Astrocyte of the cerebellum (primary cell): ENCODE results near the gene TBX4.
"Not testable (repeated sequence)": the region's sequence is repeated elsewhere in the genome, so short reads cannot be mapped to it uniquely, and the experiment has no call there.

Experiments used
- DNase-seq: peaks from one replicate; pipeline ENCODE4 v3.0.0-alpha.2; 2011; ENCODE audit warnings: low read depth
- H3K4me3 ChIP-seq: 2 replicates; pipeline ENCODE4 v1.5.1; 2011; ENCODE audit warnings: mild to moderate bottlenecking, low read depth, low read length, moderate library complexity
- in situ Hi-C: cut with HindIII; loops from 2 replicates; pipeline ENCODE4 v1.10.0; 2017; ENCODE audit warnings: low sequenced_read_pairs
- TF ChIP-seq, protein P1 (sequence below): IDR thresholded peaks from 2 replicates; pipeline ENCODE4 v1.5.1; 2012; ENCODE audit warnings: low read length, low read depth, moderate library complexity, mild to moderate bottlenecking; ENCODE audit errors: missing control alignments

The TBX4 gene

DNA sequence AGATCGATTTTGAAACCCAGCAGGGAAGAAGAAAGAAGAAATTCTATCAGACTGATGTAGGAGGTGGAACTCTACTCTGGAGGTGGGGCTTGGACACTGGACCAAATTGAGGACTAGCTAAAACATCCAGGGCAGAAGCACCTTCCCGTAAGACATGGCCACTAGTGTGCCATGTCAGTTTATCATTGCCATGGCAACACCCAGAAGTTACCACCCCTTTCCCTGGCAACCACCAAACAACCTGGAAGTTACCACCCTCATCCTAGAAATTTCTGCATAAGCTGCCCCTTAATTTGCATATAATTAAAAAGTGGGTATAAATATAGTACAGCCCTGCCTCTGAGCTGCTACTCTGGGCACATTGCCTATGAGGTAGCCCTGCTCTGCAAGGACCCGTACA is 72.1 kb downstream of the TBX4 start:
- H3K4me3 ChIP-seq: no peak overlapping the region
- TF ChIP-seq, protein P1, sequence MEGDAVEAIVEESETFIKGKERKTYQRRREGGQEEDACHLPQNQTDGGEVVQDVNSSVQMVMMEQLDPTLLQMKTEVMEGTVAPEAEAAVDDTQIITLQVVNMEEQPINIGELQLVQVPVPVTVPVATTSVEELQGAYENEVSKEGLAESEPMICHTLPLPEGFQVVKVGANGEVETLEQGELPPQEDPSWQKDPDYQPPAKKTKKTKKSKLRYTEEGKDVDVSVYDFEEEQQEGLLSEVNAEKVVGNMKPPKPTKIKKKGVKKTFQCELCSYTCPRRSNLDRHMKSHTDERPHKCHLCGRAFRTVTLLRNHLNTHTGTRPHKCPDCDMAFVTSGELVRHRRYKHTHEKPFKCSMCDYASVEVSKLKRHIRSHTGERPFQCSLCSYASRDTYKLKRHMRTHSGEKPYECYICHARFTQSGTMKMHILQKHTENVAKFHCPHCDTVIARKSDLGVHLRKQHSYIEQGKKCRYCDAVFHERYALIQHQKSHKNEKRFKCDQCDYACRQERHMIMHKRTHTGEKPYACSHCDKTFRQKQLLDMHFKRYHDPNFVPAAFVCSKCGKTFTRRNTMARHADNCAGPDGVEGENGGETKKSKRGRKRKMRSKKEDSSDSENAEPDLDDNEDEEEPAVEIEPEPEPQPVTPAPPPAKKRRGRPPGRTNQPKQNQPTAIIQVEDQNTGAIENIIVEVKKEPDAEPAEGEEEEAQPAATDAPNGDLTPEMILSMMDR: no peak
- in situ Hi-C loops: no loop called here
- DNase-seq: no peak

DNA sequence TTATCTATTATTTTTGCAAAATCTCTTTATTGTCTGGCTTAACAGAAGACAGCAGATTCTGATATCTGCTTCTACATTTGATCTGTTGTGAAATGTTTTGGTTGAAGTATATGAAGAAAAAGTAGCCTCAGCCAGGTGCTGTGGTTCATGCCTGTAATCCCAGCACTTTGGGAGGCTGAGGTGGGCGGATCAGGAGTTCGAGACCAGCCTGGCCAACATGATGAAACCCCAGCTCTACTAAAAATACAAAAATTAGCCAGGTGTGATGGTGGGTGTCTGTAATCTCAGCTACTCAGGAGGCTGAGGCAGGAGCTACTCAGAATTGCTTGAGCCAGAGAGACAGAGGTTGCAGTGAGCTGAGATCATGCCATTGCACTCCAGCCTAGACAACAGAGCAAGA is 75.2 kb downstream of the TBX4 start:
- DNase-seq, H3K4me3 ChIP-seq, in situ Hi-C loops: not testable (repeated sequence)

DNA sequence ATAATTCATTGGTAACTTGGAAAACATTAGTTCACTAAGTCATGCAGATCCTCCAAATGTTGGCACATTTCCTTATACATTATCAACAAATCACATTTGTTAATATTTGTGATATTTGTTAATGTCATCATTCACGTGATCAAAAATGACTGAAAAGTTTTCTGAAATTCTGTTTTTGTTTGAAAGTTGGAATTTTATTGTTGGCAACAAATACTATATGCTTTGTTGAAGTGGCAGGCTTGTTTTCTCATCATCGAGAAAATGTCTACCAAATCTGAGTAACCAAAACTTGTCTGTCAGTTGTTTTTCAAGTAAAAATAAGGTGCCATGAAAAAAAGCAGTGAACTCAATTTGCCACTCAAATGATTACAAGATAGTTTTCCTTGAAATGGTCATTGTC is 75.9 kb downstream of the TBX4 start:
- in situ Hi-C loops: no loop called here
- DNase-seq: no peak
- TF ChIP-seq, protein P1: no peak
- H3K4me3 ChIP-seq: no peak overlapping the region

DNA sequence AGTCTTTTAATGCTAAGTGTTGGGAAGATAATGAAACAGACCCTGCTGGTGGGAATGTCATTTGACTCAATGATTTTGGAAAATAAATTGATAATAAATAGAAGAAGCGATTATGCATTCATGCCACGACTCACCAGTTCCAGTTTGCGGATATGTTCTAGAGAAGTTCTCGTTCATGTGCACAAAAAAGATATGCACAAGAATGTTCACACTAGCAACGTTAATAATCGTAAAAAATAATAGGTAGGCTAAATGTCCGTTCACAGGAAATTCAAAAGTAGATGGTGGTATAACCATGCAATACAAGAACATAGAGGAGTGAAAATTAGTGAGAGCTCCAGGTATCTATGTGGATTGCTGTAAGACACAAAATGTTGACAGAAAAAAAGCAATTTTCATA is 79.0 kb downstream of the TBX4 start:
- no peak overlapping the region for H3K4me3 ChIP-seq
- no peak for DNase-seq
- TF ChIP-seq, protein P1: no peak
- in situ Hi-C loops: no loop called here

DNA sequence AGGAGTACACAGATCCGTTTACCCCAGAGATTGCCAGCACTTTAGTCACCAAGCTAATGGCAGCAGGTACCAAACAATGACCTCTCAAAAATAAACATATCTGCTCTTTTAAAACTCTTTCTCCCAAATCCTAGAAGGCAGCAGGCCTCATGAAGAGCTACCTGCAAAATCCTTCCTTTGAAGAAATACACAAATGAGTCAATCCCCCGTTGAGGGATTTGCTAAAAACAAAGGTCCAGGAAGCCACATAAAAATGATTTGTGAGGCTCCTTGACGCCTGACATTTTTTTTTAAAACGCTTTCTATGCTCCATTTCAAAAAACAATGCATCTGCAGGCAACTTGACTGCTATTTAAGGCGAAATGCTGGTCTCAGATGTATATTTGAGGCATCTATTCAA is 80.6 kb downstream of the TBX4 start:
- H3K4me3 ChIP-seq: no peak overlapping the region
- no peak for DNase-seq
- TF ChIP-seq, protein P1: no peak
- in situ Hi-C loops: no loop called here

DNA sequence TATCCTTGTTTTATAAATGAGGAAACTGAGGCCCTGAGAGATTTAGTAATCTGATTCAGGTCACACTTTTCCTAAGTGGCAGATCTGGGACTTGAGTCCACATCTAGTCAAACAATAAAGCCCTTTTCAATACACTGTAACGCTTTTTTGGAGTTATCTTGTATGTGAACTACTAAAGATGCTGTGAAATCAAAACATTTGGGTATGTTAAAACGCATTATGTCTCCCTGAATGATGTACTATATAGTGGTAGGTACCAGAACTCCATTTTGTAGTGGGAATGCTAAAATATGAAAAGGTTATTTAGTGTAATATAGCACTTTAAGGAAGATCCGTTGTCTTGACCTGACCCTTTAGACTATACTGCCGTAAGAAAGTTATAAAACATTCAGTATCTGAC is 81.6 kb downstream of the TBX4 start:
- TF ChIP-seq, protein P1: no peak
- H3K4me3 ChIP-seq: no peak overlapping the region
- in situ Hi-C loops: no loop called here
- no peak for DNase-seq

DNA sequence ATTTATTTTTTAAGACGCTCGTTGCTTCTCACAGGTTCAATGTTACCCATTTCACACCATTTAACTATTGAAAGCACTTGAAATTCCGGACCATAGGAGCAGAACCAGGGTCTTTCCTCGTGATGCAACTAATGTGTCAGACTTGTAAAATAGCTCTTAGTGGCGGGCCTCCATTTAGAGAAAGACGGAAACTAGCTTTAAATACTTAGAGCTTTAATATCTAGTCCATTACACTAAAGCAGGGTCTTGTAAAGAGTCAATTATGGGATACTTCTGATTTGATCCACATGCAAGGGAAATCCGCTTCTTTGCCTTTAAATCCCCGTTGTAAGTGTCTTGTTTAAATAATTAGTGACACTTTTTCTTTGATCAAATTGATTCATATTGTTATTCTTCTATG is 82.2 kb downstream of the TBX4 start:
- no peak overlapping the region for H3K4me3 ChIP-seq
- TF ChIP-seq, protein P1: no peak
- DNase-seq: no peak
- in situ Hi-C loops: no loop called here
